Fibroblast of lung (primary cell): Measurements from ENCODE around the gene SDCCAG8. TPM values are rescaled to one million over a fixed set of nuclear protein-coding genes. Genes with fewer than 3 reads are reported as not detected.

Experiments
- DNase-seq, 2 donors: peaks; one replicate each; pipeline versions ENCODE4 v3.0.0 to v3.0.0-alpha.2; 2010; ENCODE audit warnings: low read depth in 2 of 2
- H2AFZ ChIP-seq: 2 replicates; pipeline ENCODE4 v1.5.1; 2012; ENCODE audit warnings: low read length, control low read depth, inconsistent platforms
- H3K27ac ChIP-seq: 2 replicates; pipeline ENCODE4 v1.5.1; 2011; ENCODE audit warnings: low read length, control low read depth; ENCODE audit not compliant: insufficient read depth
- H3K27me3 ChIP-seq: 2 replicates; pipeline ENCODE4 v1.5.1; 2011; ENCODE audit warnings: mild to moderate bottlenecking, low read length; ENCODE audit not compliant: control insufficient read depth, insufficient read depth
- H3K36me3 ChIP-seq: 2 replicates; pipeline ENCODE4 v1.5.1; 2011; ENCODE audit warnings: low read length; ENCODE audit not compliant: control insufficient read depth, insufficient read depth
- H3K4me1 ChIP-seq: 2 replicates; pipeline ENCODE4 v1.5.1; 2011; ENCODE audit warnings: low read length; ENCODE audit not compliant: control insufficient read depth, insufficient read depth; ENCODE audit errors: extremely low read depth
- H3K4me2 ChIP-seq: 2 replicates; pipeline ENCODE4 v1.5.1; 2011; ENCODE audit warnings: low read length, control low read depth; ENCODE audit not compliant: insufficient read depth; ENCODE audit errors: extremely low read depth
- H3K4me3 ChIP-seq, 4 experiments: fragments of 200-600 bp in 1 of 4; sonication (generic) in 1 of 4; replicated peaks in 1 of 4; 2 replicates each; pipeline ENCODE4 v1.5.1; 2011 to 2016; ENCODE audit warnings: low read length in 4 of 4, low read depth in 3 of 4, mild to moderate bottlenecking in 3 of 4, control low read depth in 2 of 4, inconsistent platforms in 1 of 4, mixed read lengths in 1 of 4; ENCODE audit not compliant: insufficient read depth in 1 of 4; ENCODE audit errors: control extremely low read depth in 1 of 4
- H3K79me2 ChIP-seq: 2 replicates; pipeline ENCODE4 v1.5.1; 2012; ENCODE audit warnings: mild to moderate bottlenecking, low read length, inconsistent platforms; ENCODE audit not compliant: control insufficient read depth, insufficient read depth
- H3K9ac ChIP-seq: 2 replicates; pipeline ENCODE4 v1.5.1; 2011; ENCODE audit warnings: mild to moderate bottlenecking, low read length, control low read depth; ENCODE audit not compliant: insufficient read depth
- H3K9me3 ChIP-seq: 2 replicates; pipeline ENCODE4 v1.5.1; 2012; ENCODE audit warnings: low read depth, low read length; ENCODE audit not compliant: control insufficient read depth, insufficient read depth
- H4K20me1 ChIP-seq: 2 replicates; pipeline ENCODE4 v1.5.1; 2011; ENCODE audit warnings: low read length; ENCODE audit not compliant: control insufficient read depth, insufficient read depth; ENCODE audit errors: extremely low read depth
- CTCF ChIP-seq, 2 donors: IDR thresholded peaks in 1 of 2; conservative IDR thresholded peaks in 1 of 2; 1 replicate in 1 of 2; 2 replicates in 1 of 2; pipeline ENCODE4 v1.5.1; 2011 to 2012; ENCODE audit warnings: low read length in 2 of 2, control low read depth in 1 of 2, inconsistent platforms in 1 of 2, low read depth in 1 of 2, mild to moderate bottlenecking in 1 of 2
- EZH2 ChIP-seq: IDR thresholded peaks from 2 replicates; pipeline ENCODE4 v1.5.1; 2012; ENCODE audit warnings: low read length, control low read depth, mild to moderate bottlenecking; ENCODE audit errors: missing control alignments
- polyA plus RNA-seq, 2 donors: library from polyadenylated mRNA; depleted of rRNA in 1 of 2; stranded (reverse) in 1 of 2; unstranded in 1 of 2; fragments of >200 nt; gene quantifications; 2 replicates each; pipeline ENCODE4 v1.2.1, GENCODE V29; 2011 to 2012; ENCODE audit warnings: missing spikeins in 1 of 2
- total RNA-seq: library from RNA; depleted of rRNA; stranded (reverse); fragments of >200 nt; gene quantifications from 2 replicates; pipeline ENCODE4 v1.2.1, GENCODE V29; 2014

SDCCAG8 gene
- total and polyA plus RNA-seq, 2 donors (not counting 1 experiment from before 2014, with no cell fraction given): 34.8 to 53.2 TPM

- no peaks in the 10 kb centered on the region for H3K36me3 ChIP-seq
- no peak overlapping the region for H3K4me3 ChIP-seq
- DNase-seq: no peak
- H3K27me3 ChIP-seq: no peaks in the 10 kb centered on the region
- no peaks in the 10 kb centered on the region for H3K79me2 ChIP-seq
- no peaks in the 10 kb centered on the region for H4K20me1 ChIP-seq
- TF ChIP-seq EZH2: no peak
- TF ChIP-seq CTCF (conservative IDR thresholded peaks at IDR 0.05 in 1 of 2, IDR thresholded peaks at IDR 0.05 in 1 of 2; ENCODE audit: low read depth in 1 of 2, low read length in 2 of 2): no peak
- no peak overlapping the region for H2AFZ ChIP-seq
- no peak overlapping the region for H3K9ac ChIP-seq
- no peak overlapping the region for H3K27ac ChIP-seq
- H3K9me3 ChIP-seq: no peaks in the 10 kb centered on the region
- H3K4me2 ChIP-seq: no peak overlapping the region
- H3K4me1 ChIP-seq: no peaks in the 10 kb centered on the region
These were observed 109.0 kb downstream of the SDCCAG8 start for GRCh38 chr1:243364866-243365265.

GRCh38 chr1:243367314-243367713 lies 111.5 kb downstream of the SDCCAG8 start:
- Histone ChIP-seq H3K9me3 (no peaks in the 10 kb centered on the region), H3K27me3 (no peaks in the 10 kb centered on the region), H3K4me3 (no peak overlapping the region), H3K9ac (no peak overlapping the region), H3K36me3 (no peaks in the 10 kb centered on the region), H4K20me1 (no peaks in the 10 kb centered on the region), H2AFZ (no peak overlapping the region), H3K4me2 (no peak overlapping the region), H3K27ac (no peak overlapping the region), H3K79me2 (no peaks in the 10 kb centered on the region), H3K4me1 (no peaks in the 10 kb centered on the region)
- TF ChIP-seq CTCF (conservative IDR thresholded peaks at IDR 0.05 in 1 of 2, IDR thresholded peaks at IDR 0.05 in 1 of 2; ENCODE audit: low read depth in 1 of 2, low read length in 2 of 2): no peak
- TF ChIP-seq EZH2: no peak
- no peak for DNase-seq

- no peak overlapping the region for H3K27ac ChIP-seq
- H3K9me3 ChIP-seq: no peaks in the 10 kb centered on the region
- no peak overlapping the region for H2AFZ ChIP-seq
- no peaks in the 10 kb centered on the region for H3K36me3 ChIP-seq
- H3K79me2 ChIP-seq: no peaks in the 10 kb centered on the region
- H3K4me2 ChIP-seq: no peak overlapping the region
- no peak overlapping the region for H3K9ac ChIP-seq
- no peak overlapping the region for H3K4me3 ChIP-seq
- H3K27me3 ChIP-seq: no peaks in the 10 kb centered on the region
- no peak for TF ChIP-seq CTCF (conservative IDR thresholded peaks at IDR 0.05 in 1 of 2, IDR thresholded peaks at IDR 0.05 in 1 of 2; ENCODE audit: low read depth in 1 of 2, low read length in 2 of 2)
- no peak for TF ChIP-seq EZH2
- DNase-seq: no peak
- H4K20me1 ChIP-seq: no peaks in the 10 kb centered on the region
- no peaks in the 10 kb centered on the region for H3K4me1 ChIP-seq
These were observed 118.6 kb downstream of the SDCCAG8 start for GRCh38 chr1:243374412-243374811.
